Omental fat pad (tissue), 4 donors: Measurements from ENCODE around the gene MTHFSD. TPM values are rescaled to one million over a fixed set of nuclear protein-coding genes. Genes with fewer than 3 reads are reported as not detected.

ENCODE experiments used
- ATAC-seq: fragments of 150-250 bp; one replicate; pipeline ENCODE4 v1.9.1; 2016; ENCODE audit warnings: mild to moderate bottlenecking, moderate library complexity; ENCODE audit not compliant: low FRiP score
- DNase-seq: peaks from one replicate; pipeline ENCODE4 v3.0.0-alpha.2; 2019; ENCODE audit warnings: low spot score
- total RNA-seq, 4 donors: library from RNA; depleted of rRNA; stranded (reverse); fragments of >200 nt; gene quantifications; one replicate each; pipeline ENCODE4 v1.1.0, GENCODE V29; 2016
- TF ChIP-seq, protein P1 (sequence below), 3 donors: fragments of 450-650 bp; IDR thresholded peaks; one replicate each; pipeline ENCODE4 v1.5.1; 2016 to 2017; ENCODE audit warnings: antibody characterized with exemption in 3 of 3, mild to moderate bottlenecking in 3 of 3, moderate library complexity in 2 of 3

Gene MTHFSD, protein sequence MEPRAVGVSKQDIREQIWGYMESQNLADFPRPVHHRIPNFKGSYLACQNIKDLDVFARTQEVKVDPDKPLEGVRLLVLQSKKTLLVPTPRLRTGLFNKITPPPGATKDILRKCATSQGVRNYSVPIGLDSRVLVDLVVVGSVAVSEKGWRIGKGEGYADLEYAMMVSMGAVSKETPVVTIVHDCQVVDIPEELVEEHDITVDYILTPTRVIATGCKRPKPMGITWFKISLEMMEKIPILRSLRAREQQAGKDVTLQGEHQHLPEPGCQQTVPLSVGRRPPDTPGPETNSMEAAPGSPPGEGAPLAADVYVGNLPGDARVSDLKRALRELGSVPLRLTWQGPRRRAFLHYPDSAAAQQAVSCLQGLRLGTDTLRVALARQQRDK
- 10 to 100 TPM in 1 of 4 donors, 1 to 10 TPM in 3; 6.4 to 20.2 (median 9.1) TPM for total RNA-seq

DNA sequence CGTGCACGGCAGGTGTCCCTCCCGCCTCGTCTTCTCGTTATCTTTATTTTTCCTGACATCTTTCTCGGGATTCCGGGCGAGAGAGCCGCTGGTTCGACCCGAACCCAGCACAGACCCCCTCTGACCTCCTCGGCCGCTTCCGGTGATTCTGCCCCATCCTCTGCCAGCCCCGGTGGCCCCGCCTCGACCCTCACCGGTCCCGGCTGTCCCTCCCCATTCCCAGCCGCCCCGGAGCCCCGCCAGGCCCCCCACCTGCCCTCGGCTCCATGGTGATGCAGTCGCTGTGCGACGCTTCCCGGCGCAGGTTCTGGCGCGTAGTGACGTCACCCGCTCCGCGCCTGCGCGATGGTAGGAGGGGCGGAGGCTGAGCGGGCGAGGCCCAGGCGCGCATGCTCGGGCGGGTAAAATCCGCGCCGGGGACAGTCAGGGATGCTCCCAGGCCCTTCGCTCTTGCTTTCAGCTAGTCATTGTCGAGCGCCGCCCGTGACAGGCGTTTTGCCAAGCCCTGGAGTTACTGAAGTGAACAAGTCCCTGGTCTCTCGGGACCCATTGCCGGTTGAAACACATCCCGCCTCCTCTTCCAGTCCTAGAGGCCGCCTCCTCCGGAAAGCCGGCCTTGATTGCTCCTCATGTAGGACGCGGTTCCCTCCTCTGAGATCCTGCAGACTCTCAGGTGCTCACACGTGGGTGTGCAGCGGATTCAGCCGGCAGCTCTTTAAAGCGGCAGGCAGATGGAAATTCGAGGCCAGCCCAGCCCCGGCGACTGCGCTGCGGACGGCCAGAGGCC, at the start of gene MTHFSD:
Gene MTHFSD, minus strand, starts transcription at position 319 of the 787 bp plus-strand sequence. Its CDS starts 51 bp downstream, at position 268.
- peak; percentile 96 for ATAC-seq
- peak; percentile 79 for DNase-seq
- TF ChIP-seq, protein P1, sequence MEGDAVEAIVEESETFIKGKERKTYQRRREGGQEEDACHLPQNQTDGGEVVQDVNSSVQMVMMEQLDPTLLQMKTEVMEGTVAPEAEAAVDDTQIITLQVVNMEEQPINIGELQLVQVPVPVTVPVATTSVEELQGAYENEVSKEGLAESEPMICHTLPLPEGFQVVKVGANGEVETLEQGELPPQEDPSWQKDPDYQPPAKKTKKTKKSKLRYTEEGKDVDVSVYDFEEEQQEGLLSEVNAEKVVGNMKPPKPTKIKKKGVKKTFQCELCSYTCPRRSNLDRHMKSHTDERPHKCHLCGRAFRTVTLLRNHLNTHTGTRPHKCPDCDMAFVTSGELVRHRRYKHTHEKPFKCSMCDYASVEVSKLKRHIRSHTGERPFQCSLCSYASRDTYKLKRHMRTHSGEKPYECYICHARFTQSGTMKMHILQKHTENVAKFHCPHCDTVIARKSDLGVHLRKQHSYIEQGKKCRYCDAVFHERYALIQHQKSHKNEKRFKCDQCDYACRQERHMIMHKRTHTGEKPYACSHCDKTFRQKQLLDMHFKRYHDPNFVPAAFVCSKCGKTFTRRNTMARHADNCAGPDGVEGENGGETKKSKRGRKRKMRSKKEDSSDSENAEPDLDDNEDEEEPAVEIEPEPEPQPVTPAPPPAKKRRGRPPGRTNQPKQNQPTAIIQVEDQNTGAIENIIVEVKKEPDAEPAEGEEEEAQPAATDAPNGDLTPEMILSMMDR (IDR thresholded peaks at IDR 0.05), result no peak

DNA sequence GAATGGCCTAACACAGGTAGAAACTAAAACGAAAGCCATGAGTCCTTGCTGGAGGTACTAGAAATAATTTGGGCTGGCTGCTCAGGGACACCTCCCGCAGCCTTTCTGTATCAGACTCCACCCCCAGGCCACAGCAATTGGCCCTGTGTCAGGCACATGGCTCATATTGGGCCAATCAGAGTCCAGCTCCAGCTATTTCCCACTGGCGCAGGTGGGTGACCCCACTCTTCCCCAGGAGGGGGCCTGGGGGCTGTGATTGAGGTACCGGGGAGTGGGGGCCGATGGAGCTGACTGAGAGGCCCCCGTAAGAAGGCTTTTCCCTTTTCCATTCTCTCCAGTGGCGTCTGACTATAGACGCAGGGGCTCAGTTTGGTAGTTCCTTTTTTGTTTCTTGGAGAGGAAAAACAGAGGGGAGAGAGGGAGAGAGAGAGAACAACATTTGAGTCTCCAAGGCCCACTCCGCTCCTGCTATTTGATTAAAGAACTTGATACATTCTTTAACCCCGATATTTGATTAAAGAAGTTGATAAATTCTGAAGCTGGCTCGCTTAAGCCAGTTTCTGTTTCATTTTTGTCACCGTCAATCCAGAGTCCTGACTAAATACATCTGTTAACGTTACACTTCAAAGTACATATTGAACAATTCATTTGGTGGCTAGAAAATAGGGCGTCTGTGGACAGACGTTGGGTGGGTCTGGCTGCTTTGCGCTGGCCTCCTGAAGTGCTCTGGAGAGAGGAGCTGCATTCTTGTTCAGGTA, 49.6 kb upstream of the MTHFSD start:
- ATAC-seq, result no peak
- TF ChIP-seq, protein P1 (IDR thresholded peaks at IDR 0.05), result no peak
- DNase-seq, result no peak

DNA sequence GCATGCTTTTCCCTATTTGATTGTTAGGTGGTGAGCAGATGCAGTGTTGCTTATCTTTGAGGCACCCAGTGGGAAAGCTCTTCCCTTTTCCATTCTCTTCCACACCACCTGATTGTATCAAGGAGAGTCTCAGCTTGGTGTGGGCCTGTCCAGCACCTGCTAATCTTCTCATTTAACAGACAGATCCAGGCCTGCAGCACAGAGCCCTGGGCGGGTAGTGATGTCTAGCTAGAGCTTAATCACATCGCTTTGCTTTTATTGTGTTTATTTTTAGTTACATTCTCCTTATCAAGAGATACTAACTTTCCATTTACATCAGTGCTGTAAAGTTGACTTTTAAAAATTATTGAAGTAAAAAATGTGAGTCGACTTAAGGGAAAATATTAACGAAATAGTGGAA, 47.5 kb upstream of the MTHFSD start:
- TF ChIP-seq, protein P1 (IDR thresholded peaks at IDR 0.05), result no peak
- ATAC-seq, result no peak
- no peak for DNase-seq

DNA sequence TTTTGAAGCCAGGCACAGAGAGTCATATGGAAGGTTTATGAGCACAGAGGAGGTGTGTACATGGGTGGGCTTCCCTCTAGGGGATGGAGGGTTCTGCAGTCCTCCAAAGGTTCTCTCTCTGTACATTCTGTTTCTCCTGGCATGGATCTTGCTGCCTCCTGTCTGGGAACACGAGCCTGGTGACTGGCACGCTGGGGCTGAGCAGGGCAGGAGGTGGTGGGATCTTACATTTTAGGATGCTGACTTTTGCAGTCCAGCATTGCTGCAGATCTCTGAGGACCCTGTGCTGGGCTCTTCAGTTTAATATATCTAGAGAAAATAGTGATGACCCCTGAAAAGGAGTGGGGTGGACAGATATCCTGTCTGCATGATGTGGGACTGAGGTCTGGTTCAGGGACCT, 46.3 kb upstream of the MTHFSD start:
- DNase-seq (no peak), ATAC-seq (no peak)
- TF ChIP-seq, protein P1 (IDR thresholded peaks at IDR 0.05), result no peak

DNA sequence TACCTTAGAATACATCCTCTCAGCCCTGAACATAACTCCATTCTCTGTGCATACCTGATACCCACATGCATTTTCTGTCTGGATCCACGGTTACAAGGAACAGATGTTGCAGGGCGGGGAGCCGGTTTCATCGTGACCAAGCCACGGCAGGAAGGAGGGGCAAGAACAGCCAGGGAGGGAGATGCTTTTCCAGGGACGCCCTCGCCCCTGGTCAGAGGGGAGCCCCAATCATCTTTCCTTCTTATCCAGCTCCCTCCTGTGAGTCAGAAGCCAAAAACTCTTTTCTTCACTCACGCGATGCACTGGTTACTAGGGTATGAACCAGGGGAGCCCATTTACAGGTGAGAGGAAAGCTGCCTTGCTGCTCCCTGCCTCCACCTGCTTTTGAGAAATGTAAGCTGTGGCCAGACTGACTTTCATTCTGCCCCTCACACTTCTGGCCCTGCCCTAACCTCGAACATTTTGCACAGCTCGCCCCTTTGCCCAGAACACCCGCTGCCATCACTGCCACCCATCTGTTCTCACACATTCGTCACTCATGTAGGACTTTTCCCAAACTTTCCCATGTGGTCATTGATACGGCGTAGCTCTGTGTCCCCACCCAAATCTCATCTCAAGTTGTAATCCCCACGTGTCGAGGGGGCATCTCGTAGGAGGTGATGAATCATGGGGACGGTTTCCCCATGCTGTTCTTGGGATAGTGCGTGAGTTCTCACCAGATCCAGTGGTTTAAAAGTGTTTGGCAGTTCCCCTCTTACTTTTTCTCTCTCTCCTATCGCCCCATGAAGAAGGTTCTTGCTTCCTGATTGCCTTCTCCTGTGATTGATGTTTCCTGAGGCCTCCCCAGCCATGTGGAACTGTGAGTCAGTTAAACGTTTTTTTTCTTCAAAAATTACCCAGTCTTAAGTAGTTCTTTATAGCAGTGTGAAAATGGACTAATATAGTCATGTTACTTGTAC, 43.9 kb upstream of the MTHFSD start:
- ATAC-seq (no peak), DNase-seq (no peak)
- TF ChIP-seq, protein P1 (IDR thresholded peaks at IDR 0.05), result no peak
